Right lobe of liver (tissue), 6 donors: ENCODE data around the gene MGRN1. TPM values are rescaled to one million over a fixed set of nuclear protein-coding genes. Genes with fewer than 3 reads are reported as not detected.

Experiments
- ATAC-seq, 4 donors: fragments of 200-7000 bp; cut with Tn5 transposase; one replicate each; pipeline ENCODE4 v1.9.1; 2020; ENCODE audit warnings: mild to moderate bottlenecking in 4 of 4, moderate library complexity in 4 of 4
- DNase-seq, 3 donors: peaks; one replicate each; pipeline ENCODE4 v3.0.0-alpha.2; 2020
- H3K27ac ChIP-seq, 3 donors: fragments of 200-600 bp; one replicate each; pipeline ENCODE4 v1.8.0; 2022
- H3K27me3 ChIP-seq, 2 donors: fragments of 200-600 bp; one replicate each; pipeline ENCODE4 v1.8.0; 2022
- H3K36me3 ChIP-seq, 4 donors: fragments of 200-600 bp; sonication (generic) in 1 of 4; one replicate each; pipeline versions ENCODE4 v1.5.1 to v1.8.0; 2017 to 2022; ENCODE audit warnings: control low read depth in 1 of 4
- H3K4me1 ChIP-seq, 4 donors: fragments of 200-600 bp; sonication (generic) in 1 of 4; one replicate each; pipeline versions ENCODE4 v1.5.1 to v1.8.0; 2017 to 2022; ENCODE audit warnings: control low read depth in 1 of 4
- H3K4me3 ChIP-seq, 3 donors: fragments of 200-600 bp; one replicate each; pipeline ENCODE4 v1.8.0; 2022
- H3K9me3 ChIP-seq, 4 donors: fragments of 200-600 bp; sonication (generic) in 1 of 4; one replicate each; pipeline versions ENCODE4 v1.5.1 to v1.8.0; 2017 to 2022; ENCODE audit warnings: control low read depth in 1 of 4
- CTCF ChIP-seq, 4 donors: fragments of 200-600 bp in 3 of 4; fragments of 450-650 bp in 1 of 4; IDR thresholded peaks; one replicate each; pipeline versions ENCODE4 v1.5.1 to v1.8.0; 2016 to 2022; ENCODE audit warnings: antibody characterized with exemption in 4 of 4, mild to moderate bottlenecking in 2 of 4
- POLR2A ChIP-seq: fragments of 450-650 bp; IDR thresholded peaks from one replicate; pipeline ENCODE4 v1.6.1; 2017; ENCODE audit warnings: antibody characterized with exemption, mild to moderate bottlenecking
- WGBS: methylation state at CpG from one replicate; pipeline ENCODE4 v1.1.6; 2018; ENCODE audit warnings: low coverage, low lambda C conversion rate; ENCODE audit not compliant: insufficient coverage; ENCODE audit errors: missing lambda C conversion rate; 5-methylcytosine and 5-hydroxymethylcytosine counted together
- intact Hi-C, 2 donors: fragments of 100-400 bp; cut with DNase I; formaldehyde crosslinking; loops; one replicate each; pipeline versions ENCODE4 v1.11.2 to v1.14.1; 2022
- total RNA-seq, 6 experiments: library from RNA; depleted of rRNA in 2 of 6; stranded (reverse); fragments of >200 nt in 2 of 6; fragmentation: NEBNext Ultra II Directional in 3 of 6; extraction: Animal tissue kit (Norgen Biotek cat#: 25700) in 3 of 6; gene quantifications; one replicate each; pipeline versions ENCODE4 v1.1.0 to v1.2.4, GENCODE V29; 2016 to 2023
- donor health status: DM: no; HTN: yes; CAD: no.
- donor health status: DM: no; HTN: no; CAD: no.
- donor health status: DM: no; HTN: no; CAD: no.
- donor health status: DM: no; HTN: yes; CAD: no.
- donor health status: DM: no; HTN: yes; CAD: no.

Gene MGRN1
- total RNA-seq, 6 experiments from 2014 or later: 42.5 to 67.3 (median 49.5) TPM

GRCh38 chr16:4656695-4657686, 32.4 kb downstream of the MGRN1 start:
- Histone ChIP-seq H3K27me3 (no peaks in the 10 kb centered on the region), H3K4me3 (no peak overlapping the region), H3K9me3 (no peaks in the 10 kb centered on the region), H3K36me3 (peaks cover 0 to 27% (median 7%) of the 10 kb centered on the region in 4 donors), H3K4me1 (peaks cover 0 to 36% (median 17%) of the 10 kb centered on the region in 4 donors), H3K27ac (no peak overlapping the region)
- TF ChIP-seq POLR2A: no peak
- TF ChIP-seq CTCF (IDR thresholded peaks at IDR 0.05): no peak
- ATAC-seq (no peak), DNase-seq (no peak)
- intact Hi-C loops: no loop called here
- 77% methylated on average over 6 of the region's 25 CpGs for WGBS

- intact Hi-C loops: no loop called here
- H3K36me3 ChIP-seq: peaks cover 0 to 21% (median 7%) of the 10 kb centered on the region in 4 donors
- 92% methylated on average over 2 of the region's 29 CpGs for WGBS
- no peak overlapping the region for H3K27ac ChIP-seq
- H3K4me1 ChIP-seq: peaks cover 0 to 32% (median 20%) of the 10 kb centered on the region in 4 donors
- DNase-seq (no peak), ATAC-seq (no peak)
- no peak overlapping the region for H3K4me3 ChIP-seq
- no peak for TF ChIP-seq CTCF (IDR thresholded peaks at IDR 0.05)
- TF ChIP-seq POLR2A: no peak
- no peaks in the 10 kb centered on the region for H3K9me3 ChIP-seq
- H3K27me3 ChIP-seq: no peaks in the 10 kb centered on the region
Measured at GRCh38 chr16:4659363-4660353, 35.0 kb downstream of the MGRN1 start.

DNA sequence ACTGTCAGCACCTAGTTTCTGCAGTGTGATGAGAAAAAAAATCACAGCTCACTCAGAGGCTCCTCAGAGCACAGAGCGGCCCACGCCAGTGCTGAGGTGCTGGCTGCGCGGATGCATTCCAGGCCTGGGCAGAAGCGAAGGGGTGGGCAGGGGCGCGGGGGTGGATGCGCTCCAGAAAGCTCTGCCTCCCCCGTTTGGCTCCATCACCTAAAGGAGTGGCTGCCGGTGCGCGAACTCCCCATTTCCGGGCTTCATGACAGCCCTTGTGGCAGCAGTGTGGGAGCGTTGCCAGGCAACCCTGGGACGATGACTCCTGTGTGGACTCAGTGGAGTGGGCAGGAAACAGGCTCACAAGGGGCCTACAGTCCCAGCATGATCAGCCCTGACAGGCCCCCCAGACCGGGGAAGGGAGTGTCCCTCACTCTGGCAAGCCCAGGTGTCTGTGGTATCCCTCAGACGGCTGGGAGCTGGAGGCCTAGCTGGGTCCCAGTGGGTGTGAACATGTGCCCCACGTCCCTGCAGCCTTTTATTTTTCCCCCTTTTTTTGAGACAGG, 35.9 kb downstream of the MGRN1 start:
- no peaks in the 10 kb centered on the region for H3K9me3 ChIP-seq
- peaks cover 0 to 38% (median 24%) of the 10 kb centered on the region in 4 donors for H3K4me1 ChIP-seq
- no peak overlapping the region for H3K4me3 ChIP-seq
- peak in 1 of 3 donors; percentile 79 for DNase-seq
- peak in 1 of 4 donors; percentile 7 for ATAC-seq
- peaks cover 0 to 19% (median 7%) of the 10 kb centered on the region in 4 donors for H3K36me3 ChIP-seq
- TF ChIP-seq POLR2A (no peak), CTCF (IDR thresholded peaks at IDR 0.05) (no peak)
- no peaks in the 10 kb centered on the region for H3K27me3 ChIP-seq
- H3K27ac ChIP-seq: no peak overlapping the region
- intact Hi-C loops: no loop called here
- no CpG with 5 or more reads among the region's 18 CpGs for WGBS

DNA sequence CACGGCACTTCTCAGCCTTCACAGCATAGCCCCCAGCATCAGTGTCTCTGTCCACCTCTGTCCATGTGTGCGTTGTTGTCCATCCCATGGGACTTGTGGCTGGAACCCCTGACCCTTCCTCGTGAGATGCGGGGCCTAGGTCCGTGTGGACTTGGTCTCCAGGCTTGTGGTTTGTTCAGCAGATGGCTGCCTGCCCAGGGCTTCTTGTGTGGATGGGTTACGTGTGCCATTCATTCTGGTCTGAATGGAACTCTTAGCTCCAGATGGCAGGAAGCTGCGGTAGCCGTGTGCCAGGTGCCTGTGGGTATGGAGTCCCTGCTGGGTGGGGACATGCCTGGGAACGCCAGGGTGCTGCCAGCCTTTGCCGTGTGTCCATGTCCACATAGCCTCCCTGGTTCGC, 37.0 kb downstream of the MGRN1 start:
- no peaks in the 10 kb centered on the region for H3K9me3 ChIP-seq
- H3K27ac ChIP-seq: no peak overlapping the region
- no peak for ATAC-seq
- no peak for DNase-seq
- 61% methylated on average over 7 of the region's 11 CpGs for WGBS
- H3K27me3 ChIP-seq: no peaks in the 10 kb centered on the region
- peaks cover 0 to 14% (median 5%) of the 10 kb centered on the region in 4 donors for H3K36me3 ChIP-seq
- intact Hi-C loops: no loop called here
- no peak for TF ChIP-seq POLR2A
- no peak for TF ChIP-seq CTCF (IDR thresholded peaks at IDR 0.05)
- no peak overlapping the region for H3K4me3 ChIP-seq
- H3K4me1 ChIP-seq: peaks cover 0 to 46% (median 26%) of the 10 kb centered on the region in 4 donors
